ENCODE results near the gene SCARB1.

The SCARB1 gene

DNA sequence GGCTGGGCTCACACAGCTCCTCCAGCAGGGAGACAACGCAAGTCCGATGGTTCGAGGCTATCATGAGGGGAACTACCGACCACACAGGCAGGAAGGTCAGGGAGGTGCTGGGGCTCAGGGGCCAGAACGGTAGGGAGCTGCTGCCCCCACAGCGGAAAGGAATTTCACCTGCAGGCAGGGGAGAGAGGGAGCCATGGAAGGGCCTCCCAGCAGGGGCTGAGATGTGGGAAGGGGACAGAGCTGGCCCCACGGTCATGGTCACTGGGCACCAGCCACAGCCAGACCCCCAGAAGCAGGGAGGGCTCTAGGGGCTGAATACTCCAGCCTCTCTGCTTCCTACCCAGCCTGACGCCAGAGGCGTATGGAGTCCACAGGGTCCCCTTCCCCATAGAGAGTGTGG lies 103.1 kb downstream of the SCARB1 start:
- Mint-ChIP-seq H3K36me3 (ENCODE audit: low read depth) (peaks cover 5% of the 10 kb centered on the region), H3K27me3 (peaks cover 13% of the 10 kb centered on the region), H3K4me1 (ENCODE audit: low read depth) (peaks cover 44% of the 10 kb centered on the region), H3K9me3 (peaks cover 29% of the 10 kb centered on the region), H3K4me3 (no peak overlapping the region), H3K27ac (no peak overlapping the region)
- DNase-seq, result no peak

DNA sequence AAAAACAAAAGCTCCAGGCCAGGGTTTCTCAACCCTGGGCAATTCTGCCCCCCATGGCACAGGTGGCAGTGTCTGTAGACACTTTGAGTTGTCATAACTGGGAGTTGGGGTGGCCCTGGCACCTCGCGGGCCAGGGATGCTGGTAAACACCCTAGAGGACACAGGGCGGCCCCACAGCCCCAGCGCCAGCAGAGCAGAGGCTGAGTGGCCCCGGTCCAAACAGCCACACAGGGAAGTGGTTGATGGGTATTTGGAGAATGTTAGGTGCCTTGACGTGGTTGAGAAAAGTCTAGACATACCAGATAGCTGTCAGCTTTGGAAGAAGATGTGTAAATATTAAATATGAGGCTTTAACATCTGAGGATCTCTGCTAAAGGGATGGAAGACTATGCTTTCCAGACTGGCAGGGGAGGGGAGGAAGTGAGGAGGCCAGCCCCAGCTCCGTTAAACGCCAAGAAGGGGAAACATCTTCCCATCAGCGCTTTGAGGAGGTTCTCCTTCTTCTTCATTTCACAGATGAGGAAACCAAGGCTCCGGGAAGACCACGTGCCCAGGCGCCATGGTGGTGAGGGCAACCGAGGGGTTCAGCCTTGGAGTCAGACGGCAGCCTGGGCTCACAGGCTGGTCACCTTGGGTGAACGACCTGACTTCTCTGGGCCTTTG lies 103.7 kb downstream of the SCARB1 start:
- Mint-ChIP-seq H3K27ac (no peak overlapping the region), H3K4me1 (ENCODE audit: low read depth) (peaks cover 50% of the 10 kb centered on the region), H3K36me3 (ENCODE audit: low read depth) (peaks cover 3% of the 10 kb centered on the region), H3K9me3 (peaks cover 24% of the 10 kb centered on the region), H3K27me3 (peaks cover 17% of the 10 kb centered on the region), H3K4me3 (no peak overlapping the region)
- DNase-seq, result no peak

DNA sequence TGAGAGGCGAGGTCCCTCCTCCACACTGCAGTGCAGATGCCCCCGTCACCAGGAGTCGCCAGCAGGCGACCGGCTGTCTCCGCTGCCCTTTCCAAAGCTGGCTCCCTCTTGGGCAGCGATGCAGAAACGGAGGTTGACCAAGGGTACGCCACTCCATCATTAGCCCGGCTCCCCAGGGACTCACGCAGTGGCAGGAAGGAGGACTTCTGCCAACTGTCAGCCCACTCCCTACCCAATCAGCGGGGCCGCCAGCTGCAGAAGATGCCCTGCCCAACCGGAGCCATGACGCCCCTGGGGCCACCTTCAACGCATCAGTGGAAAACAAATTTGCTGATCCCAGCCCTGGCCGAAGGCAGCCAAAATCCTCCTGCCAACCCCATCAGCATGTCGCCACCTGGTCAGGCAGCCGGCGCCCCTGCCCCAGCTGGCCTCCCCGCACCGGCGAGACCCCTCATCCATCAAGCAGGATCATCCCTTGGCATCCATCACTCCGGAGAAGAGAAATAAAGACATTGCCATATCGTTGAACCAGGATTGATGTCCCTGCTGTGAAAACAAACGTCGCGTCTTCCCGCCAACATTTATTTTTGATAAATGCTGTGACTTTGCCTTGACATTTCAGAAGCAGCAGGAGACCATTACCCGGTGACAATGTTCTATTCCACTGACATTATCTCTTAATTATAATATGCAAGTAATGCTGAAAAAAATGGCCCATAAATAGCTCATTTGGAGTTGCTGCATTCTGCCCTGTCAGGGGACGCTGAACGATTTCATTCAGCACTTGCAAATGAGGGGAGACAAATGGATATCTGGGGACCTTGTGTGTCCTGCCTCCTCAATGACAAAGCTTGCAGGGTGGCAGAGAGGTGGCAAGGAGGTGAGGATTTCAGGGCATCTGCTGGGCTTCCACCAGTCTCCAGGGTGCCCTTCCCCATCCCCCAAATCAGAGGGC lies 105.1 kb downstream of the SCARB1 start:
- Mint-ChIP-seq H3K4me1 (ENCODE audit: low read depth) (peaks cover 48% of the 10 kb centered on the region), H3K36me3 (ENCODE audit: low read depth) (no peaks in the 10 kb centered on the region), H3K9me3 (peaks cover 14% of the 10 kb centered on the region), H3K27ac (no peak overlapping the region), H3K27me3 (peaks cover 19% of the 10 kb centered on the region), H3K4me3 (no peak overlapping the region)
- no peak for DNase-seq

DNA sequence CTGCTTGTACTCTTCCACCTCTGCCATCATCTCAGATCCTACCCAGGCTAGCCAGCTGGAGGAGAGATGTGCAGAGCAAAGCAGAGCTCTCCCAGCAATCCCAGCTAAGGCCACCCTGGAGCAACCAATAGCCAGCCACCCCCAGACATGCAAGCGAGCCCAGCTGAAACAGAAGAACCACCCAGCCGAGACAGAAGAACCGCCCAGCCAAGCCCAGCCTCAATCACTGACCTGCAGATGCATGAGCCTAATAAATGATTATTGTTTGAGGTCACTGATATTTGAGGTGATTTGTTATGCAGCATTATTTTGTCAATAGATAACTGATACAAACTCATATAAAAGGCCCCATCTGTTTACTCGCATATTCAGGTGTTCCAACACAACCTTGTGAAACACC lies 106.3 kb downstream of the SCARB1 start:
- Mint-ChIP-seq H3K4me3 (no peak overlapping the region), H3K36me3 (ENCODE audit: low read depth) (no peaks in the 10 kb centered on the region), H3K27ac (no peak overlapping the region), H3K27me3 (peaks cover 28% of the 10 kb centered on the region), H3K4me1 (ENCODE audit: low read depth) (peaks cover 36% of the 10 kb centered on the region), H3K9me3 (peaks cover 10% of the 10 kb centered on the region)
- DNase-seq, result no peak

DNA sequence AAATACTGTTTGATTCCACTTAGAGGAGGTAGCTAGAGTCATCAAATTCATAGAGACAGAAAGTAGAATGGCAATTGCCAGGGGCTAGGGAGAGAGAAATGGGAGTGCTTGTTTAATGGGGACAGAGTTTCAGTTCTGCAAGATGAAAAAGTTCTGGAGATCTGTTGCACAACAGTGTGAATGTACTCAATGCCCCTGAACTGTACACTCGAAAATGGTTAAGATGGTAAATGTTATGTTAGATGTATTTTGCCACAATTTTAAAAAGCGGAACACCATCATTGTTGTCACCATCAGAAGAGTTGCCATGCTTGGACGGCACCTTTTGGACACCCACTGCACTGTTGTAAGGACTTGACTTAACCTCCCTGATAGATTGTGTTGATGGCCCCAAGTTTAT lies 106.9 kb downstream of the SCARB1 start:
- DNase-seq, result no peak
- Mint-ChIP-seq H3K27ac (no peak overlapping the region), H3K4me3 (no peak overlapping the region), H3K27me3 (peaks cover 28% of the 10 kb centered on the region), H3K9me3 (peaks cover 5% of the 10 kb centered on the region), H3K4me1 (ENCODE audit: low read depth) (peaks cover 30% of the 10 kb centered on the region), H3K36me3 (ENCODE audit: low read depth) (no peaks in the 10 kb centered on the region)

DNA sequence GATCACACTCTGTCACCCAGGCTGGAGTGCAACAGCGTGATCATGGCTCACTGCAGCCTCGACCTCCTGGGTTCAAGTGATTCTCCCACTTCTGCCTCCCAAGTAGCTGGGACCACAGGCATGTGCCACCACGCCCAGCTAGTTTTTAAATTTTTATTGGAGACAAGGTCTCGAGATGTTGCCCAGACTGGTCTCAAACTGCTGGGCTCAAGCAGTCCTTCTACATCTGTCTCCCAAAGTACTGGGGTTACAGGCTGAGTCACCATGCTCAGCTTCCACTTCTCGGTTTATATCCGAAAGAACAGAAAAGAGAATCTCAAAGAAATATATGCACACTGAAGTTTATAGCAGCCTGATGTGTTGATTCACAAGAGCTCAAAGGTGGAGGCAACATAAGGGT lies 107.5 kb downstream of the SCARB1 start:
- Mint-ChIP-seq H3K9me3 (peaks cover 5% of the 10 kb centered on the region), H3K4me3 (no peak overlapping the region), H3K27ac (no peak overlapping the region), H3K36me3 (ENCODE audit: low read depth) (no peaks in the 10 kb centered on the region), H3K4me1 (ENCODE audit: low read depth) (peaks cover 25% of the 10 kb centered on the region), H3K27me3 (peaks cover 28% of the 10 kb centered on the region)
- no peak for DNase-seq

DNA sequence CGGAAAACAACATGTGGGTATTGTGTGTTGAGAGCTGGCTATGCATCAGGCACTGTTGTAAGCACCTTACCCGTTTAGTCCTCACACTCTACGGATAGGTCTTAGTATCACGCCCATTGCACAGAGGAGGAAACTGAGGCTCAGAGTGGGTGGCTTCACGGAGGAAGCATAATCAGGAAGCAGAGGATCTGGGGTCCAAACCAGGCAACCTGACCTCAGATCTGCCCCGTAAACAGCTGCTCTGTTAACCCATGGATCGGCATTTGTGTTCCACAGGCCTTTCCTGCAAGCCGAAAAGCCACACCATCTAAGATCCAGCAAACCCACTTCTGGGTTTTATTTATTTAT lies 107.9 kb downstream of the SCARB1 start:
- Mint-ChIP-seq H3K27ac (no peak overlapping the region), H3K4me3 (no peak overlapping the region), H3K27me3 (peaks cover 28% of the 10 kb centered on the region), H3K4me1 (ENCODE audit: low read depth) (peaks cover 21% of the 10 kb centered on the region), H3K9me3 (peaks cover 5% of the 10 kb centered on the region), H3K36me3 (ENCODE audit: low read depth) (no peaks in the 10 kb centered on the region)
- no peak for DNase-seq

DNA sequence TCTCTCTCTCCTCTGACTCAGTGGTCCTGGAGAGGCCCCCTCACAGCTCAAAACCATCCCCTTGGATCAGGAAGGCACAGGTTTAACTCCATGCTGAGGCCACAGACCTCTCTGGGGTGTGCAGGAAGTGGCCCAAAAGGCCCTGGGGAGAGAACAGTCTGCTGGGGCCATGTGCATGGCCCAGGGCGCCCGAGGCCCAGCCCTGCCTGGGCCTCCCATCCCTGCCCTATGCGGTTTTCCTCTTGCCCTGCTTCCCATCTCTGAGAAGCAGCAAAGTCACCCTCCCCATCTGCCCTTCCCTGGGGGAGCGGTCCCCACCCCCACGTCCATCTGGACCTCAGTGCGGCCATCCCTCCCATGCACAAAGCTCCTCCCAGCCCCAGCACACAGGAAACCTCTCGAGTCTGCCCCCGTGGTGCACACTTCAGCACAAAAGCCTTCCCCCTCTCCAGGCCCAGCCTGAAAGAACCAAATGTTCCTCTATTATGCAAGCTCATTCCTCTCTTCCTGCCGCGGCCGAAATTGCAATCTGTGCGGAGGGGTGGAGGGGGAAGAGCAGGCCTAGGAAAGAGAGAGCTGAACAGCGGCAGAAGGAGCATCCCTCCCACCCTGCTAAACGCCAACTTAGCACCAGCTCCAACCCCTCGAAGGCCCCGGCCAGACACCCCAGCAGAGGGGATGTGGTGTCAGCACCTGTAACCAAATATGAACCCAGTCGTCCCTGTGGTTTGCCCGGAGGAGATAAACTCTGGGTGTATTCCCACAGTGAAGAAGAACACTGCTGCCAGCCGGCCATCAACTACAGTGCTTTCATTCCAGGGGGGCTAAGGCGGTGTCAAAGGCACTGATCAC lies 108.5 kb downstream of the SCARB1 start:
- H3K4me1 Mint-ChIP-seq (ENCODE audit: low read depth), result peaks cover 17% of the 10 kb centered on the region
- no peak overlapping the region for H3K4me3 Mint-ChIP-seq
- peaks cover 26% of the 10 kb centered on the region for H3K27me3 Mint-ChIP-seq
- no peaks in the 10 kb centered on the region for H3K36me3 Mint-ChIP-seq (ENCODE audit: low read depth)
- no peak overlapping the region for H3K27ac Mint-ChIP-seq
- no peak for DNase-seq
- H3K9me3 Mint-ChIP-seq, result peaks cover 5% of the 10 kb centered on the region

DNA sequence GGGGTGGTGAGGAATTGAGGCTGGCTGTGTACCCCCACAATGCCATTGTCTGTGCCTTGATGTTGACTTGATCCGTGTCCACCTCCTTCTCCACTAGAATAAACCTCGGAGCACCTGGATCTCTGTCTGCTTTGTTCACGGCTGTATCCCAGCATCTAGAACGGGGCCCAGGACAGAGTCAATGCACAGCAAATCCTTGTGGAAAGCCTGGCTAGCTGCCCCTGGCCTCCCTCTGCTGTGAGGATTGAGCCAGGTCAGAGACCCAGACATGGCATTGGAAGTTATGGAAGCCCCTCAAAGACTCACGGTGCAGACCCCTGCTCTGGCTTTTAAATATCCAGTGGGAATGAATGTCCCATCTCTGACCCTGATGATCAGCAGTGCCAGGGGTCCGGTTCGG lies 109.2 kb downstream of the SCARB1 start:
- peaks cover 12% of the 10 kb centered on the region for H3K4me1 Mint-ChIP-seq (ENCODE audit: low read depth)
- H3K27ac Mint-ChIP-seq, result no peak overlapping the region
- no peak overlapping the region for H3K4me3 Mint-ChIP-seq
- H3K27me3 Mint-ChIP-seq, result peaks cover 25% of the 10 kb centered on the region
- no peaks in the 10 kb centered on the region for H3K36me3 Mint-ChIP-seq (ENCODE audit: low read depth)
- DNase-seq, result no peak
- peaks cover 5% of the 10 kb centered on the region for H3K9me3 Mint-ChIP-seq

DNA sequence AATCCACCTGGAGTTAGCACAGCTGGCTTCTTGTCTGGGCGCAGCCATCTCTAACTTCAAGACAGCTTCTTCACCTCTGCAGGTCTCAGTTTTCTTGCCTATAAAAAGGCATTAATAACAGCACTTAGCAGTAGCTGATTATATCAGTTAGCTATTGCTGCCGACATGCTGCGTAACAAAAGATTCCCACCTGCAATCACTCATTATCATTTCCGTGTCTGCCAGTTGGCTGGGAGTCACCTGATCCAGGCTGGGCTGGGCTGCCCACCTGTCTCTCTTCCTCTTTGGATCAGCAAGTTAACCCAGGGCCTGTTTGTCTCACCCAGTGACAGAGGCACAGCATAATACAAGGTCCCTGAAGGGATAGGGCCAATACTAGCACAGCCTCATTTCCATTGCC lies 109.7 kb downstream of the SCARB1 start:
- Mint-ChIP-seq H3K9me3 (peaks cover 5% of the 10 kb centered on the region), H3K27me3 (peaks cover 22% of the 10 kb centered on the region), H3K4me3 (no peak overlapping the region), H3K27ac (no peak overlapping the region), H3K36me3 (ENCODE audit: low read depth) (no peaks in the 10 kb centered on the region), H3K4me1 (ENCODE audit: low read depth) (peaks cover 12% of the 10 kb centered on the region)
- no peak for DNase-seq

DNA sequence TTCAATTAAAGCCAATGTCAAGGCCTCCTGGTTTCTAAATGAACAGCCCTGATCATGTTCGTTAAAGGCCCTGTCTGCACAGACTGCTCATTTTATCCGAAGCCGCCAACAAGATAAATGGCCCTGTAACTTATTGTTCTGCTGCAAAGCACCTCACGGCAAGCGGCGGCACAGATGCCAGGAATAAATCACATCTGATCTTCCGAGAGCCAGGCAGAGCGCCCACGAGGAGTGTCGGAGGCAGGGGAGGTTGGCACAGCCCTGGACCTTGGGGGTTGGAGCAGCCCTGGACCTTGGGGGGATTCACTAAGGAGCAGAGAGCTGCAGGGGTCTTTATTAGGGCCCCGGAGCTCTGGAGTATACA lies 110.5 kb downstream of the SCARB1 start:
- peaks cover 5% of the 10 kb centered on the region for H3K9me3 Mint-ChIP-seq
- peaks cover 26% of the 10 kb centered on the region for H3K27me3 Mint-ChIP-seq
- no peak overlapping the region for H3K4me3 Mint-ChIP-seq
- no peak overlapping the region for H3K27ac Mint-ChIP-seq
- no peaks in the 10 kb centered on the region for H3K36me3 Mint-ChIP-seq (ENCODE audit: low read depth)
- H3K4me1 Mint-ChIP-seq (ENCODE audit: low read depth), result peaks cover 12% of the 10 kb centered on the region
- no peak for DNase-seq

DNA sequence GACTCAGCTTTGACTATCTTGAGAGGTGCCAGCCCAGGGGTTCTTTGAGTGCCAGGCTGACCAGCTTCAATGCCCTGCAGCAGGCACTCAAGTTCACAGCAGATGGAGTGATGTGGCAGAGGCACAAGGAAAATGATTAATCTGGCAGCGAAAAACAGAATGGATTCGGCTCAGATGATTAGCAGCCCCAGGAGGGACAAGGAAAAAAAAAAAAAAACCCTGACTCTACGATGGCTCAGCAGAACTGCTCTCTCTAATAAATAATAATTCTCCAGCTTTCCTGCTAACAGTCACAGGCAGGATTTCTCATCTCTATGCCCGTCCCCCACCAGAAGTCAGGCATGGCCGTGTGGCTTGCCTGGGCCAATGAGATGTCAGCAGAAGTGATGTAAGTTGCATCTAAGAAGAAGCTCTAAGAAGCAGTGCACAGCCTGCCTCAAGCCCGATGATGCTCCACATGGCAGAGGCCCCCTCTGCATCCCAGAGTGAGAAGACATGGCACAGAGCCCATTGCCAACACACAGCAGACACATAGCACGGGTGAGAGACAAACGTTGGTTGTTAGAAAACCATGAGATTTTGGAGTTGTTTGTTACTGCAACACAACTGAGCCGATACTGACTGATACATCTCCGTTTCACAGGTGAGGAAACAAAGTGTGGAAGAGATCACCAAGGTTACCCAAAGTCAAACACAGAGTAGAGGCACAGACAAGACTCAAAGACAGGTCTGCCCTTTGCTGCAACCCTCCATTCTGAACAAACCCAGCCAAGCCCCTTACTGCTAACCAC lies 111.0 kb downstream of the SCARB1 start:
- peaks cover 4% of the 10 kb centered on the region for H3K9me3 Mint-ChIP-seq
- H3K4me3 Mint-ChIP-seq, result no peak overlapping the region
- peaks cover 26% of the 10 kb centered on the region for H3K27me3 Mint-ChIP-seq
- DNase-seq, result no peak
- peaks cover 14% of the 10 kb centered on the region for H3K4me1 Mint-ChIP-seq (ENCODE audit: low read depth)
- H3K36me3 Mint-ChIP-seq (ENCODE audit: low read depth), result no peaks in the 10 kb centered on the region
- no peak overlapping the region for H3K27ac Mint-ChIP-seq

DNA sequence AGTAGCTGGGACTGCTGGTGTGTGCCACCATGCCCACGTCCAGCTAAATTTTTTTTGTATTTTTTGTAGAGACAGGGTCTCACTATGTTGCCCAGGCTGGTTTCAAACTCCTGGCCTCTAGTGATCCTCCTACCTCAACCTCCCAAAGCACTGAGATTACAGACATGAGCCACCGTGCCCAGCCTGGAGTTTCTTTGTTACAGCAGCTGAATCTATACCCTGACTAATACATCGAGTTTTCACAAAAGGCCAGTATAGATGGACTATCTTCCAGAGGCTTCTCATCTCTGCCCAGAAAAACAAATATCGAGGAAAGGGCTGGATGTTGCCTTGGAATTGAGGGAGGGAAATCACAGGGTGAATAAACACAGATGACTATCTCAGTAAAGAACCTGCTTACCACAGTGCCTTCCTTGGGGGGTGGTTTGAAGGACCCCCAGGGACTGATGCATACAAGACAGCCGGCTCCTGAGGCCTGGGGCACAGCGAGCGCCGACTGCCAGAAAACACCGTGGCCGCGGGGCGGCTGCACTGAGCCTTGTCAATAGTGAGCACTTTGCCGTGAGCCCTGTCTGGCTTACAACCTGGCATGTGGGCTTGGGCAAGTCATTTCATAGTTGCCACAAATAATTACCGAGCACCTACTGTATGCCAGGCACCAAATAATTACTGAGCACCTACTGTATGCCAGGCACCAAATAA lies 111.9 kb downstream of the SCARB1 start:
- Mint-ChIP-seq H3K4me3 (no peak overlapping the region), H3K4me1 (ENCODE audit: low read depth) (peaks cover 19% of the 10 kb centered on the region), H3K27ac (no peak overlapping the region), H3K27me3 (peaks cover 30% of the 10 kb centered on the region), H3K36me3 (ENCODE audit: low read depth) (no peaks in the 10 kb centered on the region), H3K9me3 (no peaks in the 10 kb centered on the region)
- no peak for DNase-seq

All from activated T-cell treated with anti-CD3 and anti-CD28 coated beads, Interleukin-2, amount 50 U/mL, for 24 hours (primary cell).